ENCODE data around the gene SPART.

DNA sequence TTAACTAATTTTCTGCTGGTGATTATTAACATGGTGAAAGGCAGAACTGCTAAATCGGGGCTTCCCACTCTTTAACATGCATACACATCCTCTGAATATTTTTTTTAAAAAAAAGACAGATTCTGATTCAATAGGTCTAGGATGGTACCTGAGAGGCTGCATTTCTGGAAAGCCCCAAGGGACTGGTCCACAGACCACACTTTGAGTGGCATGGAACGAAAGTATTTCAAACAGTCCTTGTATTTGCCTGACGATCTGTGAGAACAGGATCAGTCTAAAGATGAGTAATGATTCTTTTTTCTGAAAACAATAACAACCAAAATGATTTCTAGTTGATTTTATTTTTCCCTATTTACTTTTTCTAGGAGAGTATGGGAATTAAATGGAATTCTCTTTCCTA lies 16.7 kb upstream of the SPART start:
- TF ChIP-seq, protein P1, sequence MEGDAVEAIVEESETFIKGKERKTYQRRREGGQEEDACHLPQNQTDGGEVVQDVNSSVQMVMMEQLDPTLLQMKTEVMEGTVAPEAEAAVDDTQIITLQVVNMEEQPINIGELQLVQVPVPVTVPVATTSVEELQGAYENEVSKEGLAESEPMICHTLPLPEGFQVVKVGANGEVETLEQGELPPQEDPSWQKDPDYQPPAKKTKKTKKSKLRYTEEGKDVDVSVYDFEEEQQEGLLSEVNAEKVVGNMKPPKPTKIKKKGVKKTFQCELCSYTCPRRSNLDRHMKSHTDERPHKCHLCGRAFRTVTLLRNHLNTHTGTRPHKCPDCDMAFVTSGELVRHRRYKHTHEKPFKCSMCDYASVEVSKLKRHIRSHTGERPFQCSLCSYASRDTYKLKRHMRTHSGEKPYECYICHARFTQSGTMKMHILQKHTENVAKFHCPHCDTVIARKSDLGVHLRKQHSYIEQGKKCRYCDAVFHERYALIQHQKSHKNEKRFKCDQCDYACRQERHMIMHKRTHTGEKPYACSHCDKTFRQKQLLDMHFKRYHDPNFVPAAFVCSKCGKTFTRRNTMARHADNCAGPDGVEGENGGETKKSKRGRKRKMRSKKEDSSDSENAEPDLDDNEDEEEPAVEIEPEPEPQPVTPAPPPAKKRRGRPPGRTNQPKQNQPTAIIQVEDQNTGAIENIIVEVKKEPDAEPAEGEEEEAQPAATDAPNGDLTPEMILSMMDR (IDR thresholded peaks at IDR 0.05 in 8 of 11, conservative IDR thresholded peaks at IDR 0.05 in 3 of 11) = no peak
- TF ChIP-seq POLR2A (IDR thresholded peaks at IDR 0.05) (no peak), POLR2AphosphoS5 (IDR thresholded peaks at IDR 0.05) (no peak)
